HFFc6 (cell line): Measurements from ENCODE around the gene MPPE1. TPM values are rescaled to one million over a fixed set of nuclear protein-coding genes. Genes with fewer than 3 reads are reported as not detected.

Experiments
- DNase-seq: peaks from one replicate; pipeline ENCODE4 v3.0.0-alpha.2; 2018
- H3K27ac Mint-ChIP-seq: 2 replicates; pipeline ENCODE4 v1.8.0; 2020; ENCODE audit warnings: mild to moderate bottlenecking, mixed read lengths
- H3K27me3 Mint-ChIP-seq: 2 replicates; pipeline ENCODE4 v1.8.0; 2021; ENCODE audit warnings: mild to moderate bottlenecking, moderate library complexity, mixed read lengths; ENCODE audit not compliant: insufficient read depth
- H3K36me3 Mint-ChIP-seq: 2 replicates; pipeline ENCODE4 v1.8.0; 2021; ENCODE audit warnings: low read depth, mixed read lengths
- H3K4me1 Mint-ChIP-seq: 2 replicates; pipeline ENCODE4 v1.8.0; 2020; ENCODE audit warnings: low read depth, mixed read lengths
- H3K4me3 Mint-ChIP-seq: 2 replicates; pipeline ENCODE4 v1.8.0; 2020; ENCODE audit warnings: mild to moderate bottlenecking, moderate library complexity, mixed read lengths
- H3K9me3 Mint-ChIP-seq: 2 replicates; pipeline ENCODE4 v1.8.0; 2020; ENCODE audit warnings: mild to moderate bottlenecking, mixed read lengths
- total RNA-seq, 6 experiments: library from RNA; stranded (reverse); fragmentation: NEBNext Ultra II Directional; extraction: Animal tissue kit (Norgen Biotek cat#: 25700); gene quantifications; 2 replicates in 1 of 6; 3 replicates in 5 of 6; pipeline ENCODE4 v1.2.3, GENCODE V29; 2021
- TF ChIP-seq, protein P1 (sequence below): fragments of 200-600 bp; sonication (generic); IDR thresholded peaks from 2 replicates; pipeline ENCODE4 v1.5.0; 2021; ENCODE audit warnings: antibody characterized with exemption, mild to moderate bottlenecking

The MPPE1 gene
- total RNA-seq, 6 experiments from 2014 or later, result 23.5 to 28.2 (median 26.0) TPM

- Mint-ChIP-seq H3K27me3 (peaks cover 6% of the 10 kb centered on the region), H3K27ac (no peak overlapping the region), H3K4me1 (no peaks in the 10 kb centered on the region), H3K4me3 (no peak overlapping the region), H3K9me3 (no peaks in the 10 kb centered on the region), H3K36me3 (no peaks in the 10 kb centered on the region)
- no peak for DNase-seq
- TF ChIP-seq, protein P1, sequence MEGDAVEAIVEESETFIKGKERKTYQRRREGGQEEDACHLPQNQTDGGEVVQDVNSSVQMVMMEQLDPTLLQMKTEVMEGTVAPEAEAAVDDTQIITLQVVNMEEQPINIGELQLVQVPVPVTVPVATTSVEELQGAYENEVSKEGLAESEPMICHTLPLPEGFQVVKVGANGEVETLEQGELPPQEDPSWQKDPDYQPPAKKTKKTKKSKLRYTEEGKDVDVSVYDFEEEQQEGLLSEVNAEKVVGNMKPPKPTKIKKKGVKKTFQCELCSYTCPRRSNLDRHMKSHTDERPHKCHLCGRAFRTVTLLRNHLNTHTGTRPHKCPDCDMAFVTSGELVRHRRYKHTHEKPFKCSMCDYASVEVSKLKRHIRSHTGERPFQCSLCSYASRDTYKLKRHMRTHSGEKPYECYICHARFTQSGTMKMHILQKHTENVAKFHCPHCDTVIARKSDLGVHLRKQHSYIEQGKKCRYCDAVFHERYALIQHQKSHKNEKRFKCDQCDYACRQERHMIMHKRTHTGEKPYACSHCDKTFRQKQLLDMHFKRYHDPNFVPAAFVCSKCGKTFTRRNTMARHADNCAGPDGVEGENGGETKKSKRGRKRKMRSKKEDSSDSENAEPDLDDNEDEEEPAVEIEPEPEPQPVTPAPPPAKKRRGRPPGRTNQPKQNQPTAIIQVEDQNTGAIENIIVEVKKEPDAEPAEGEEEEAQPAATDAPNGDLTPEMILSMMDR, result no peak
Measured at GRCh38 chr18:11842562-11842961, 65.6 kb downstream of the MPPE1 start.

- TF ChIP-seq, protein P1, result no peak
- Mint-ChIP-seq H3K27me3 (peaks cover 11% of the 10 kb centered on the region), H3K9me3 (no peaks in the 10 kb centered on the region), H3K4me1 (no peaks in the 10 kb centered on the region), H3K36me3 (no peaks in the 10 kb centered on the region), H3K27ac (no peak overlapping the region), H3K4me3 (no peak overlapping the region)
- no peak for DNase-seq
Measured at GRCh38 chr18:11840493-11840892, 67.6 kb downstream of the MPPE1 start.

GRCh38 chr18:11839556-11839955 is 68.6 kb downstream of the MPPE1 start:
- Mint-ChIP-seq H3K36me3 (no peaks in the 10 kb centered on the region), H3K27ac (no peak overlapping the region)
- no peak for DNase-seq

GRCh38 chr18:11834772-11835171 is 73.3 kb downstream of the MPPE1 start:
- no peak for DNase-seq
- no peak overlapping the region for H3K27ac Mint-ChIP-seq
- peaks cover 9% of the 10 kb centered on the region for H3K27me3 Mint-ChIP-seq
- TF ChIP-seq, protein P1, result no peak
- no peaks in the 10 kb centered on the region for H3K36me3 Mint-ChIP-seq
- H3K4me3 Mint-ChIP-seq, result no peak overlapping the region
- H3K4me1 Mint-ChIP-seq, result no peaks in the 10 kb centered on the region
- H3K9me3 Mint-ChIP-seq, result no peaks in the 10 kb centered on the region

More at GRCh38 chr18:11839556-11839955, 68.6 kb downstream of the MPPE1 start:
- no peak overlapping the region for H3K4me3 Mint-ChIP-seq
- no peaks in the 10 kb centered on the region for H3K9me3 Mint-ChIP-seq
- TF ChIP-seq, protein P1, result no peak
- H3K4me1 Mint-ChIP-seq, result no peaks in the 10 kb centered on the region
- H3K27me3 Mint-ChIP-seq, result peaks cover 11% of the 10 kb centered on the region

Other genes starting within 250 kb of the MPPE1 start
- gene GNAL, start 219.1 kb downstream of the MPPE1 start, total RNA-seq, result under 1 TPM; 0.09 to 0.21 (median 0.17) TPM
- 10 to 100 TPM; 30.9 to 33.7 (median 32.5) TPM for gene CHMP1B, start 56.9 kb downstream of the MPPE1 start, total RNA-seq
- 1 to 10 TPM; 1.2 to 2.5 (median 1.5) TPM for gene IMPA2, start 73.2 kb upstream of the MPPE1 start, total RNA-seq
- gene ANKRD62, start 185.5 kb upstream of the MPPE1 start, total RNA-seq, result not detected